ENCODE measurements around the gene LNX2.

LNX2 gene

GRCh38 chr13:27628081-27628480, 7.8 kb upstream of the LNX2 start:
- TF ChIP-seq CTCF (IDR thresholded peaks at IDR 0.05; ENCODE audit: borderline replicate concordance, control extremely low read depth, extremely low read depth, insufficient read depth, missing control alignments): no peak
- in situ Hi-C loops (cut with MboI; ENCODE audit: low sequenced_read_pairs, unreplicated experiment): no loop called here

GRCh38 chr13:27627380-27627779, 7.1 kb upstream of the LNX2 start:
- no peak for TF ChIP-seq CTCF (IDR thresholded peaks at IDR 0.05; ENCODE audit: borderline replicate concordance, control extremely low read depth, extremely low read depth, insufficient read depth, missing control alignments)
- DNase-seq (ENCODE audit: low spot score): no peak
- in situ Hi-C loops (cut with MboI; ENCODE audit: low sequenced_read_pairs, unreplicated experiment): no loop called here

More at GRCh38 chr13:27628081-27628480, 7.8 kb upstream of the LNX2 start:
- DNase-seq (ENCODE audit: low spot score): no peak

DNA sequence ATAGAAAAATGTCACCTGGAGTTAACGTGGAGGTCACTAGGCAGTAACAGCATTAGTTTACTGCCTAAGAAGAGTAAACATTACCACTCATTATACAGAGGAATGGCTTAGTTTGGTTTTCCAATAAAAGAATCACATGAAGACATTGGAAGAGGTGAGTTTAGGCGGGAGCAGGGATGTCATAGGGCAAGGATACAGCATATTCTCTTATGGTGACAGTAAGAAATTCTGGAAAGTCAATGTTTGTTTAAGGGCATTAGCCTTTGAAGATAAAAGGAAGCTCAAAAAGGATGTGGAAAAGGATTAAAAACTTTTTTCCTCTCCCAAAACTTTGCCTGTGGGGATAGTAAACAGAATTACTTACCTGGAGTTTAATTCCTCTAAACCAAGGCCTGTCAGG, 5.5 kb upstream of the LNX2 start:
- in situ Hi-C loops (cut with MboI; ENCODE audit: low sequenced_read_pairs, unreplicated experiment): no loop called here
- no peak for DNase-seq (ENCODE audit: low spot score)
- TF ChIP-seq CTCF (IDR thresholded peaks at IDR 0.05; ENCODE audit: borderline replicate concordance, control extremely low read depth, extremely low read depth, insufficient read depth, missing control alignments): no peak

DNA sequence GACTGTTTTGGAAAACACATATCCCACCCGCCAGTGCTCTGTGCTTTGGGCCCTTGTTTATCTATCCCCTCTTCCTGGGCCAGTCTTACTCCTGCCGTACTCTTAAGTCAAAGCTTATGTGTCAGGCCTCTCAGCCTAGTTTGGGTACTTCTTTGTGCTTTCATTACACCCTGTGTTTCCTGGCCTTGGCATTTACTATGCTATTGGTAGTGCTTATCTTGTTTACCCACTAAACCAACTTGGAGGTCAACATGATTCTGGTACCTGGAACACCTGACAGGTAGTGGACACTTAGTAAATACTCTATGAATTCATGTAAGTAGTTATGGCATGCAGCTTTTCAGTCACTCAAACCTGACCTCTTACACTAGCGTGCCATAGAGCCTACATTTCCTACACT, 3.7 kb upstream of the LNX2 start:
- in situ Hi-C loops (cut with MboI; ENCODE audit: low sequenced_read_pairs, unreplicated experiment): no loop called here
- no peak for TF ChIP-seq CTCF (IDR thresholded peaks at IDR 0.05; ENCODE audit: borderline replicate concordance, control extremely low read depth, extremely low read depth, insufficient read depth, missing control alignments)
- no peak for DNase-seq (ENCODE audit: low spot score)

DNA sequence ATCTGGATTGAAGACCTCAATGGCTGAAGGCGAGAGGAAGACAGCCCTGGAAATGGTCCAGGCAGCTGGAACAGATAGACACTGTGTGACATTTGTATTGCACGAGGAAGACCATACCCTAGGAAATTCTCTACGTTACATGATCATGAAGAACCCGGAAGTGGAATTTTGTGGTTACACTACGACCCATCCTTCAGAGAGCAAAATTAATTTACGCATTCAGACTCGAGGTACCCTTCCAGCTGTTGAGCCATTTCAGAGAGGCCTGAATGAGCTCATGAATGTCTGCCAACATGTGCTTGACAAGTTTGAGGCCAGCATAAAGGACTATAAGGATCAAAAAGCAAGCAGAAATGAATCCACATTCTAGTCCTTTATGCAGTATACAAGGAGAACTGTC, 2.6 kb upstream of the LNX2 start:
- no peak for TF ChIP-seq CTCF (IDR thresholded peaks at IDR 0.05; ENCODE audit: borderline replicate concordance, control extremely low read depth, extremely low read depth, insufficient read depth, missing control alignments)
- in situ Hi-C loops (cut with MboI; ENCODE audit: low sequenced_read_pairs, unreplicated experiment): no loop called here
- no peak for DNase-seq (ENCODE audit: low spot score)

DNA sequence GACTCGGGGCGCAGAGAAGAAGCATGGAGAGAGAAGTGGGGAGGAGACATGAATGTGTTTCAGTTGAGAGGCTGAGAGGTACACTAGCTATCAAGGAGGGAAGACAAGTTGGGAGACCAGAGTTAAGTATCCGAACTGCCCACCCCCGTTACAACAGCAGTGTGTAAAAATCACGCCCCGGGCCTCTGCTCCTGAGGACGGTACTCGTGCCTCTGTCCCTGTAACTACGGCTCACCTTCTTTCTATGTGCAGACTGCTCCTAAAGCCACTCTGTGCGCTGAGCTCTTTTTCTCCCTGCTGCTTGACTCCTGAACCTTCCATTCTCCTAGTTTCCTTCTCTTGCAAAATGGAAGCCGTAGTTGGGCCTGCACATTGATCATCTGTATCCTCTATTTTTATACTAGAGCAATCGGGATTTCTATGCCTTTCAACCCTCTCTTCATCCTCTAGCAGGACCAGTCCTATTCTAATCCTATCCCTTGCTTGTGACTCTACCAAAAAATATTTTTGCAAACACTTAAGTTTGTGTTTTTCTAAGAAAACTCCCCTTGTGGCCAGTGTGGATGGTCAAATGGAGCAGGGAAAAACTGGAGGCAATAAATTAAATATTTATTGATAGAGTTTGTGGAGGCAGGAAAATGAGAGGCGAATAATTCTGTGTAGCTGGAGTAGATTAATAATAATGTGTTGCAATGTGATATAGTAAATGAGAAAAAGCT, 1.9 kb upstream of the LNX2 start:
- DNase-seq (ENCODE audit: low spot score): no peak
- no peak for TF ChIP-seq CTCF (IDR thresholded peaks at IDR 0.05; ENCODE audit: borderline replicate concordance, control extremely low read depth, extremely low read depth, insufficient read depth, missing control alignments)
- in situ Hi-C loops (cut with MboI; ENCODE audit: low sequenced_read_pairs, unreplicated experiment): no loop called here
